Ovary (tissue), 3 donors: ENCODE data around the gene KCNQ4.

Experiments
- POLR2A ChIP-seq: fragments of 450-650 bp; IDR thresholded peaks from one replicate; pipeline ENCODE4 v1.6.1; 2017; ENCODE audit warnings: antibody characterized with exemption, mild to moderate bottlenecking, moderate library complexity
- TF ChIP-seq, protein P1 (sequence below), 3 donors: fragments of 450-650 bp in 2 of 3; fragments of 200-600 bp in 1 of 3; IDR thresholded peaks; one replicate each; pipeline versions ENCODE4 v1.5.1 to v1.8.0; 2016 to 2022; ENCODE audit warnings: antibody characterized with exemption in 3 of 3, mild to moderate bottlenecking in 1 of 3
- donor health status: DM: no; HTN: no; CAD: no.

DNA sequence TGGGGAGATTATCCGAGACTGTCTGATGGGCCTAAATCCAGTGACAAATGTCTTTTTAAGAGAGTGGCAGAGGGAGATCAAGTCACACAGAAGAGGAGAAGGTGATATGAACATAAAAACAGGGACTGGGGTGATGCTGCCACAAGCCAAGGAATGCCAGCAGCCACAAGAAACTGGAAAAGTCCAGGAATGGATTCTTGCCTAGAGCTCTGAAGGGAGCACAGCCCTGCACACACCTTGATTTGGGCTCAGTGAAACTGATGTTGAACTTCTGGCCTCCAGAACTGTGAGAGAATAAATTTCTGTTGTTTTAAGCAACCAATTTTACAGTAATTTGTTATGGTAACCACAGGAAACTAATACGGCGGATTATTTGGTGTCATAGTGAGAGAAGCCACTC is 59.1 kb downstream of the KCNQ4 start:
- TF ChIP-seq, protein P1, sequence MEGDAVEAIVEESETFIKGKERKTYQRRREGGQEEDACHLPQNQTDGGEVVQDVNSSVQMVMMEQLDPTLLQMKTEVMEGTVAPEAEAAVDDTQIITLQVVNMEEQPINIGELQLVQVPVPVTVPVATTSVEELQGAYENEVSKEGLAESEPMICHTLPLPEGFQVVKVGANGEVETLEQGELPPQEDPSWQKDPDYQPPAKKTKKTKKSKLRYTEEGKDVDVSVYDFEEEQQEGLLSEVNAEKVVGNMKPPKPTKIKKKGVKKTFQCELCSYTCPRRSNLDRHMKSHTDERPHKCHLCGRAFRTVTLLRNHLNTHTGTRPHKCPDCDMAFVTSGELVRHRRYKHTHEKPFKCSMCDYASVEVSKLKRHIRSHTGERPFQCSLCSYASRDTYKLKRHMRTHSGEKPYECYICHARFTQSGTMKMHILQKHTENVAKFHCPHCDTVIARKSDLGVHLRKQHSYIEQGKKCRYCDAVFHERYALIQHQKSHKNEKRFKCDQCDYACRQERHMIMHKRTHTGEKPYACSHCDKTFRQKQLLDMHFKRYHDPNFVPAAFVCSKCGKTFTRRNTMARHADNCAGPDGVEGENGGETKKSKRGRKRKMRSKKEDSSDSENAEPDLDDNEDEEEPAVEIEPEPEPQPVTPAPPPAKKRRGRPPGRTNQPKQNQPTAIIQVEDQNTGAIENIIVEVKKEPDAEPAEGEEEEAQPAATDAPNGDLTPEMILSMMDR (IDR thresholded peaks at IDR 0.05) = no peak
- TF ChIP-seq POLR2A = no peak
